GM21825 (cell line): ENCODE results near the gene ACSS3.

ENCODE experiments used
- ATAC-seq: cut with Tn5 transposase; IDR thresholded peaks from one replicate; pipeline ENCODE4 v1.9.1; 2021; ENCODE audit warnings: mild to moderate bottlenecking, moderate library complexity; ENCODE audit not compliant: unreplicated experiment

The ACSS3 gene

DNA sequence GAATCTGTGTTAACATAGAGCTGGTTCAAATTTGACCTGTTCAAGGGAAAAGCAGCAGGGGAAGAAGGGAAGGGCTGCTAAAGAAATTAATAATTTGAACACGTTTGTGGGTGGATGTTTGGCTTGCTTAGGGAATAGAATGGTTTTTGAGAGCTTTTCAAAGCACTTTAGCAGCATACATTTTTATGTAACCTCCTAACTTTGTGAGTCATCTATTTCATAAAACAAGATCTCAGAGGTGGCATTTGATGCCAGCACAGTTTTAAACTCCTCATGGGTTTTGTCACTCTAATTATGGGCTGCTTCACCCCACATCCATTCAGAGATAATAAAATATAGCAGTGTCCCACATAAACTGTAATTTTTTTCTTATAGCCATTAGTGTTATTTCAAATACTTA, 143.8 kb downstream of the ACSS3 start:
- ATAC-seq: no peak

DNA sequence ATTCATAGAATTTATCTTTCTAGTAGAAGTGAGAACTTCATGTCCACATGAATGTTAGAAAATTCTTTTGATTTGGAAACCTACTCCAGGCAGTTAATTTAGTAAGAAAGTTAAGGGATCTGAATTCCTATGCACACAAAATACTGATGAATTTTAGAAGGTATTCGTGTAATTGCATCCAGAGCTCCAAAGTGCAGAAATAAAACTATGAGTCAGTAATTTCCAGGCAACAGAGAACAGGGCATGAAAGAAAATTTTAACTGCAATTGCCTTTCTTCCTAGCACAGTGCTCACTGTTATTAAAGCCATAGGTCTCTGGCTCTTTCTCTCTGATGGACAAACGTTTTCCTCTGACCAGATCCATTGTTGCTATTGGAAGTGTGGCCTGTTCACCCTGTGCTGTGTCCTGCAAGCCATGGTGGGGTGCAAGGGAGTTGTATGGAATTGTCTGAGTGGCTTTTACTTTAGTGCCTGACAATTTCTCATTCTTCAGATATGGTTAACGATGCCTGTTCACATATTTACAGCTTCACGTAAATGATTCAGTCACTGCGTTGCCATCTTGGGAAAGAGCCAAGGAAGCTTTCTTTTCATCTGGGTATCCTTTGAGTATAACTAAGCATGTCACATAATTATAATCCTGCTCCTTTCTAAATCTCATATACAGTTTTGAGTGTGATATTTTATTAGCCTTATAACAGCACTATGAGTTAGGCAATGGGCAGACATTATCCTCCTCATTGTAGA, 145.1 kb downstream of the ACSS3 start:
- no peak for ATAC-seq

DNA sequence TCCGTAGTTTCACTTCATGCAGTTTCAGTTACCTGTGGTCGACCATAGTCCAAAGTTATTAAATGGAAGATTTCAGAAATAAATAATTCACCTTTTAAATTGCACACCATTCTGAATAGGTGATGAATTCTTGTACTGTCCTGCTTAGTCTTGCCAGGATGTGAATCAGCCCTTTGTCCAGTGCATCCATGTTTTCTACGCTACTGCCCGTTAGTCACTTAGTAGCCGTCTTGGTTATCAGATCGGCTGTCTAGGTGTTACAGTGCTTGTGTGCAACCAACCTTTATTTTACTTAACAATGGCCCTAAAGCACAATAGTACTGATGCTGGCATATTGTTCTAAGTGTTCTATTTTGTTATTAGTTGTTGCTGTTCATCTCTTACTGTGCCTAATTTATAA, 146.7 kb downstream of the ACSS3 start:
- no peak for ATAC-seq

DNA sequence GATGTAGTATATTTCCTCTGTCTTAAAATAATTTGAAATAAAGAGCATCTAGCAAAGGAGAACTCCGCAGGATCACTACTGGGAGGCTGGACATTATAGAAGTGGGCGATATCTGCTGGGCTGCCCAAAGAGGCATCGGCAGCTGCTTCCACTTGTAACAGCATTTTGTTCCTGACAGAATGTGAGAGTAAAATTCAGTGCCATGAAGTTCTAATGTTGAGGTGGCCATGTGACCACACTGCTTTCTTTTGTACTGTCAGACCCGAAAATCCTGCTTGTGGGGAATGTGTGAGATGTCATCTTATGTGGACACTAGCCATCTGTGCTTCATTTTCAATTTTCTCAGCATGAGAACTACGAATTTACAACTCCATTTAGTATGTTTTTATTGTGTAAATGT, 151.9 kb downstream of the ACSS3 start:
- ATAC-seq: no peak

DNA sequence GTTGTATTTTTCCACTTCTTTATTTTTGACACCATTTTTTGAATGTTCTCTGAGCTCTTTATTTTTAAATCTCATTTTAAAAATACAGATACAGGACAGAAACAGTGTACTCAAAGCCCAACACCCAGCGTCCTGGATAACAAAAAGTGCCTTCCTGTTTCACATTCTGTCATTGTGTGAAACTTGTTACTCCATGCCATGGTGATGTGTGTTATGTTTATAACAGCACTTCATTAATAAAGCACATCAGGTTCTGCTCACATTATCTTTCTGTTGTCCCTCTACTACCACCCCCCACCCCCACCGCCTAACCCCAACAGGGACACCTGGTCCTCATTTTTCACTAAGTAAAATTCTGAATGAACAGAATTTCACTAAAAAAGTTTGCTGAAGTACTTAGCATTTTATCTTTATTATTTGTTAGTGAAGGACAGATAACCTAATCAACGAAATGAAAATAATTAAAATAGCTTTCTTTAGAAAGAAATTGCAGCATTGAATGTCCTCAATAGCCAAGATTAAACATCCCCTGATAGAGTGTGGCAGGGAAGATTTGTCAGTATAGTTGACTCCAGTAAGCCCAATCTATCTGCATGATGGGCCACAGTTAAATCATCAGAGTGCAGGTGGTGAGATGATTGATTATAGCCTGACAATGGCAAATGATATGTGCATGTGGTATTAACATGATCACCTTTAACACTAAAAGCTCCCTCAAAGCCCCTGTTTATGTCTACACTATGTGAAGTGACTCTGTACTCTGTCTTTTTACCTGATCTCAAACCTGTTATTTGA, 153.9 kb downstream of the ACSS3 start:
- ATAC-seq: no peak

DNA sequence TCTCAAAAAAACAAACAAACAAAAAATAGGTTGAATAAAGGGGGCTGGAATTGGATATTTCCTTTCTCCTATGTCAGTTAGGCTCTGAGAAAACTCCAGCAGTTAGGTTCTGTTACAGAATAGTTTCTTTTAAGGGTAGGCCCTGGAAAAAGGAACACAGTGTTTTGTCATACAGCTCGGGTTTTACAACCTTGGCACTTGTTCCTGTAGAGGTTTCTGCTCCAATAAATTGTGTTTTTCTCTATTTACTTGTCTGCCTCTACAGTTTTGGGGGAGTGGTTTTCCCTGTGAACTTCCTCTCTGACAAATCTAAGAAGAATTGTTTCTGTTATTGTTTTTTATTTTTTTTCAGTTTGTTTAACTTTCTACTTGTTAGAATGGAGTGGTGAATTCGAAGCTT, 167.6 kb downstream of the ACSS3 start:
- no peak for ATAC-seq

DNA sequence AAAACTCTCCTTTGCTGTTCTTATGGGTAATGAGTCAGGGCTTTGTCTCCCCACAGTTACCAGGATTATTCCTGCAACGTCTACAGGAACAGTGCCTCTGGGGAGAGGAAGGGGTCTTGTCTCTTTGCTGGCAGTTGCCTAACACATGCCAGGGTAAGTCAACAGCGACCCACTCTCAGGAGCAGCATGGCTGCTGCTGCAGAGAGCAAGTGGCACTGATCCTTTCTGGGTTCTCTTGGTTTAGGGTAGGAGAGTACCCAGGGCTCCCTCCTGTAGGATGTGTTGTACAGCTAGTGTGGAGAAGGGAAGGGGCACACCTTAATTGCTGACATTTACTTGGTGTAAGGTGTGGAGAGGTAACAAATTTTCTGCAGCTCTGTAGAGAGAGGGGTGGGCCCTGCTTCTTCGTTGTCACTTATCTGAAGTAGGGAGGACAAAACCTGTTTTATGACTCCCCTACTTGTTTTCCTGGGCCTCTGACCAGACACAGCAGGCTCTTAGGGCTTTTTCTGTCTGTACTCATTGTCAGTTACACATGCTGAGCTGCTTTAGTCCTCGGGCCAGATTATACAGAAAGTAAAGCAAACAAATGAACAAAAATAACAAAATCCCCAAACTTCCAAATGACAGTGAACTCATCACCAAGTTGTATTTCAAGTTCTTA, 168.2 kb downstream of the ACSS3 start:
- ATAC-seq: no peak

DNA sequence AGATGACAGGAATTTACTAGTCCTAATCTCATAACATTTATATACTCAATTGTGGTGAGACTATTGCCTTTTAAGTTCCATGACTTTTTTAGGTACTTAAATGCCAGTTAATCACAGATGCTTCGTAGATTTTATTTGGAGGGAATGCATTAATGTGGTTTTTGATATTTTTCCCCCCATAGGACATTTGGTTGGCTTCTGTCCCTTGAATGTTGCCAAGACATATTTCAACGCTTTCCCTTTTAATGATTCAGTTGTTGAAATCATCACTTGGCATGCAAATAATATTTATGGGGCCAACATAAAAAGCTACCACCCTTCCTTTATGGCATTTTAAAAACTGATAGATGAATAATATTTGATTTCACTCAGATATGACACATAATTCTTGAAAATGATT, 172.1 kb downstream of the ACSS3 start:
- ATAC-seq: no peak

DNA sequence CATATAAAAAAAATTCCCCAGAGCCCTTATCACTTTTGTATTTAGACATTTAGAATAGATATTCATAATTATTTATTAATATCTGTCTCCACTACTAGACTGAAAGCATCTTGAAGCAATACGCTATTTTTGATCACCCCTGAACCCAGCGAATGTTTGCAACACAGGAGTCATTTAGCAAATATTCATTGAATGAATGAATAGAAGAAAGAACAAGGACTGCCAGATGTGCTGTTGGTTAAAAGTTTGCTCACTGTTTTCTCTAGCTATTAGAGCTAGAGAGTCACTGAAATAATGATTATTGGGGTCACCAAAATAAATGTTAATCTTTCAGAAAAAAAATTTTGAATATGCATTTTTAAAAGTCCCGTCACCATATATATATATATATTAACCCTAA, 174.3 kb downstream of the ACSS3 start:
- ATAC-seq: no peak

DNA sequence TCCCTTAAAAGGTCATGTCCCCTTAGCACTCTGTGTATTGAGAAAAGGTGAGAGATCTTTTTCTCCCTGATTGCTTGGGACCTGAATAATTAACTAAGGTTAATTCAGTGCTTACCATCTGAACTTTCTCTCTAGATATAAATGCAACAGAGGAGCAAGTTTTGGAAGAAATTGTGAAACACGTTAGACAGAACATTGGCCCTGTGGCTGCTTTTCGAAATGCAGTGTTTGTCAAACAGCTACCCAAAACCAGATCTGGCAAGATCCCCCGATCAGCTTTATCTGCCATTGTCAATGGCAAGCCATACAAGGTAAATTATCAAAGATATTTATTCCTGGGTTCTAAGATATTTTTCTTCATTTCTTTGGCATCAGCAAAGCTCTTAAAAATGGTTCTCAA, 175.5 kb downstream of the ACSS3 start:
- no peak for ATAC-seq

DNA sequence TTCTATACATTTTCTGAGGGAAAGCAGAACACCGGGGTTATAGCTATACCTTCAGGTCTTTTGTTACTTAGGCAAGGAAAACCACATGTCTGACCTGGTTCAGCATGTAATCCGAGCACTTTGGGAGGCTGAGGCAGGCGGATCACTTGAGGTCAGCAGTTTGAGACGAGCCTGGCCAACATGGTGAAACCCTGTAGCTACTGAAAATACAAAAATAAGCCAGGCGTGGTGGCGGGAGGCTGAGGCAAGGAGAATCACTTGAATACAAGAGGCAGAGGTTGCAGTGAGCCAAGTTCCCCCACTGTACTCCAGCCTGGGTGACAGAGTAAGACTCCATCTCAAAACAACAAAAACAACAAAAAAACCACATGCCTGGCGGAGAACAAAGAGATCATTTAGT, 177.6 kb downstream of the ACSS3 start:
- no peak for ATAC-seq

DNA sequence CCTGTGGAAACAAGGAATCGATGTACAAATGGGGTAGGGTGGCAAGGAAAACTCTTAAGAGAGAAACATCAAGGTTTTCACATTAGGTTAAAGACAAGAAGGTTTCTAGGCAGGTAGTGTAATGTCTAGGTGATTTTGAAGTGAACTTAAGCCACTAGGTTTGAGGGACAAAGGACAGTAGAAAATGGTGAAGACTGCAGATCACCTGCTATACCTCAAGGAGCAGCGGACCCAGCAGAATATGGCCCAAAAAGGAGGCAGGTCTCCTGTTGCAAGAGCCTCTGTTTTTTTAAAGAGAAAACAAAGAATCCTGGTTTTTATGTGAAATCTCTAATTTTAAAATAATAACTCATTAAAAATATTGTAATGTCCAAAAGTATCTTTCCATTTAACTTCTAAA, 178.1 kb downstream of the ACSS3 start:
- ATAC-seq: no peak

DNA sequence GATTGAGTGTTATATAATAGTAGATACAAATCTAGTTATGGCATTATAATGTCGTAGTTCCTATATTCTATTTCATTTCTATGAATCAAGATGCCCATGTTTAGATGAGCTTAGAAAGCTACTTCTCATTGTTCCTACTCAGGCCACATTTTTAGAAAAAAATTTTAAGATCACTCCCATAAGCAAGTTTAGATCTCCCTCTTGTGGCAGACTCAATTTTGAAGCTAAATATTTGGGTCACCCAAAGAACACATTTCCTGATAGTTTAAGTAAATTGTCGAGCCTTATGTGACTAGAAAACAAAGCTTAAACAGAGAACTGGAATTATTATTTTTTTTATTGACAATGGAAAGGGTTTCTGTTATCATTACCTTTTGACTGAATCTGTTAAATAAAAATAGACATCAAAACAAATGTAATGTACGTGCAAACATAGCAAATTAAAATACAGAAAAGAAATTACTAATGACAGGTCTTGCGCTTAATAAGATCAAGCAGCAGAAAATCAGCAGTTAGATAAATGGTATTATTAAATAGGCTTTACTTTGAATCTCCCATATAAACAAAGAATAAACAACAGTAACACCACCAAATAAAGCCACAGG, 180.2 kb downstream of the ACSS3 start:
- ATAC-seq: no peak

DNA sequence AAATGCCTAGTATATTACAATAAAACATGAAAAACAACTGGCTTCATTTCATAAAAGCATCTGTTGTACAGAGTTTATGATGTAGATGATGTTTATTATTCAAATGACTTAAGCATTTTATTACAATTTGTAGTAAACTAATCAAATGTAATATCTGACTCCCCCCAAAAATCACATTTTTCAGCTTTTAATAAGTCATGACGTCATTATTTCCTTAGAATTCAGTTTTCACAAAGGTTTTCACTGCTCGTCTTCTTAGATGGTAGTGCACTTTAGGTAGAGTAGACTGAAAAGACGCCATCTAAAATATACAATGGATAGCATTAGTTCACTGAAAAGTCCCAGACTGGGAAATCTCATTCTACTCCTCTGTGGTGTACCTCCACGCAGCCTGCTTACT, 181.5 kb downstream of the ACSS3 start:
- ATAC-seq: no peak

DNA sequence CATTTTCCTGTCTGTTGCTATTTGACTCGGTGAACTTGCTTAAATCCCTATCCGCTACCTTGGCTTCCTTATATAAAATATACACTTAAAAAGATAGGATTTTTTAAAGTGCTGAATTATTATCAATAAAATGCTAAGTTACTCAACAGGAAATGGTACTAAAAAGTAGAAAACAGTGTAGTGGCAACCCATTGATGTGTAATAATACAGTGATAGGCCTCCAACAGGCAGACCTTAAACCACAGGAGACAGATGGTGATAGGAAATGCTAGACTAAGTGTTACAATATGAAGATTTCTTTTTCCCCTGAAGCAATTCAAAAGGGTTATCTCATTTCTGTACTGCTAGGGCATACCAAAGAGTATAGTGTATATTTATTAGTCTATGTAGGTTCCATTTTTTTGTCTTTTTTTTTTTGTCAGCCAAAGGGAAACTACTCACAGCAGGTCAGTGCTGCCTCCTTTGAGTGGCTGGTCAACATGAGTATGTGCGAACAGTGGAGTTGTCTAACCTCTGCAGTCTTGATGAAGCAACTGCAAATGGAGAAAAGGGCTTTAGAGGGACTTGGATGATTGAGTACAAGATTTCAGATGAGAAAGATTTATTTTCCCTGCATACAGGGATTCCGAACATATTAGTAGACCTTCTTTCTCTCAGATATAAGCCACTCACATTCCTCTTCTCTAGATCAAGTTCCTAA, 183.8 kb downstream of the ACSS3 start:
- no peak for ATAC-seq

DNA sequence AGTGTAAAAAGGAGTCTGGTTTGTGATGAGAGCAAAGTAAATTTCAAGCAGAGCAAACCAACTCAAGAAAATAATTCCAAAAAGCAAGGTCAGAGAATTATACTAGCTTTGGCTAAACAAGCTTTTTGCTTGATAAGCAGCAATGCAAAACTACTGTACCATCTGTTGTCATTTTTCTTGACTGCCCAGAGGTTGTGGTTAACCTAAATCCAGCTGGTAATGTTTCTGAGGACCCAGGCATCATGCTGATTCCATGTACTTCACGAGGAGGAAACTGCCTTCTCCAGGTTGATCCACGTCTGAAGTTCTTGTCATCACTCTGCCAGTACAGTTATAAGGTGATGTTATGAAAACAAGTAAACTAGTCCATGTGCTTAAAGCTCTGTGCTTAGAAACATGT, 185.2 kb downstream of the ACSS3 start:
- ATAC-seq: no peak

DNA sequence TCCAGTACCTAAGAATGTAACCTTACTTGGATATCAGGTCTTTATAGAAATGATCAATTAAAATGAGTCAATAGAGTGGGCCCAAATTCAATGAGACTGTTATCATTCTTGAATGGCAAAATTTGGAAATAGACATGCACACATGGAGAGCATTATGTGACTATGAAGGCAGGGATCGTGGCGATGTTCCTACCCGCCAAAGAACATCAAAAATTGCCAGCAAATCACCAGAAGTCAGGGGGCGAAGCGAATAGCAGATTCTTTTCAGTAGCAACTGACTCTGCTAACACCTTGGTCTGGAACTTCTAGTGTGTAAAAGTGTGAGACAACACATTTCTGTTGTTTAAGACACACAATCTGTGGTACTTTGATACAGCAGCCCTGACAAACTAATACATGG, 192.5 kb downstream of the ACSS3 start:
- no peak for ATAC-seq

DNA sequence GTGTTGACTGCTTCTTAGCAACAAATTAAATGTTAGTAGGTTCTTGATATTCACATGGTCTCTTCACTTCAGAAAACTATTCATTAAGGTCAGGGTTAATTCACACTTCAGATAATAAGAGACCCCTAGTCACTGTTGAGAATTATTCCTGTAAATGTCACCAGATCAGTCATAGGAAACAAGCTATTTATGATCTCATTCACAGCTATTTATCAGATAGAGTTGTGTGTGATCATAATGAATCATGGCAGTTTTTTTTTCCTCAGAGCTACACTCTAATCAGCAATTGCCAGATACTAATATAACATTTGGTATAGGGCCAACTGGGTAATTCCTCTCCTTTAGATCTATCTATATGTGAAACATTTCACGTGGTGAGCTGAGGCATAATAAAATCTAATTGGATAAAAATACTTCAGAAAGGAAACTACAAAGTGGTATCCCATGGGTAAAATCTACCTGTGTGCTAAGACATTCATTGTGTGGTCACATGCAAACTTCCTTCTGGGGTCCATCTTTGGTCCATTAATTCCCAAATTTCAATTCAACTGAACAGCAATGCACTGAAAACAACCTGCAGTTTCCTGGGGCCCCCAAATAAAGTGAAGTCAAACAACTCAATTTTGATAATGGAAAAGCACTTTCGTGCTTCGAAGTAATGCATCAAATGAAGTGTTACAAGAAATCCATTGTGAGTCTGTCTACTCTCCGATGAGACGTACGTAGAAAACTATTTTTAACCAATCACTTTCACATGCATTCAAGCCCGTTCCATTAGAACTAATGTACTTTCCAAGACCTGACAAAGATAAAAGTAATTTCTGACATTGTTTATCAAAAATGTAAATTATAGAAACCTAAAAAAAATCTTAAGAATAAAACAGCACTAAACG, 197.0 kb downstream of the ACSS3 start:
- no peak for ATAC-seq

DNA sequence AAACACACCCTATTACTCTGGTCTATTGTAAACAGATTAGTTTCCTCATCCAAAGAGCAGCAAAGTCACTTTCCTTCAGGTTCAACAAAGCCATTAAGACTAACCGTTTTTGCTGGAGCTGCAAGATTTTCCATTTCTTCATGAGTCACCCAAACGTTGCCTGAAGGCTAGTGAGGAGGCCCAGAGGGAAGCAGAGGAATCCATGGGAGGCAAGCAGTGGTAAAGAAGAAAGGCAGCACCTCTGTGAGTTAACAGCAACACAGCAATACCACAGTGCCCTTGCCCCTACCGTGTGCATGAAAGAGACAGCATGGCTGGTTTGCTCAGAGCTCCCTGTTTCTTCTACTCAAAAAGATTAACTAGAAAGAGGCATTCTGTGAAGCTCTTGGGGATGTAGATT, 206.3 kb downstream of the ACSS3 start:
- ATAC-seq: no peak

DNA sequence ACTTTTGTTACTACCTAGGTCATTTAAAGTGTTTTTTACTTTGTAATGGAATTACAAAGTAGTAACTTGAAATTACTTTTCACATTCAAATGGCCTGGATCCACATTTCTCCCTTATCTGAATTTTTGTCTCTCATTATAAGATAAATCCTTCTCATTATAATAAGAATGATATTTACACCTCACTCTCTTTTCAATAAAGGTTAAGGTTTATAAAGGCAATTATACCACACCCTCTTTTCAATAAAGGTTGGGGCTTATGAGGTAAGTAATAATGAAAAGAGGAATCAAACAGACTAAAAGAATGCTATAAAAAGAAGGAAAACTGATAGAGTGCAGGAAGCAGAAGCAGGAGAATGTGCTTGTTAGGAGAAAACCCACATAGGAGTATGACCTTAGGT, 210.8 kb downstream of the ACSS3 start:
- ATAC-seq: no peak
